ENCODE results near the gene CUEDC2.

The CUEDC2 gene

DNA sequence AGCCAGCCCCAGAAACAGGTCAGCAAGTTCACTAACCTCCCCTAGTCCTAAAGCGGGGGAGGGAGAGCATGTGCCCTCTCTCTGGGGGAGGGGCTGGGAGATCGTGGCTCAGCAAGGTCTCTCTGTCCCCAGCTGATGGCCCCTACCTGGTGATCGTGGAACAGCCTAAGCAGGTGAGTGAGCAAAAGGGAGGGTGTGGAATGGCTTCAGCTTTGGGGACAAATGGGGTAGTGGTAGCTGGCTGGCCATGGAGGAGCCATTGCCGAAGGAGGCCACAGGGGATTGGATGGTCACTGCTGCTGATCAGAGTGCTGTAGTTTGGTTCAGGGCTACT lies 36.1 kb downstream of the CUEDC2 start:
- DNase-seq, result peak; percentile 24

DNA sequence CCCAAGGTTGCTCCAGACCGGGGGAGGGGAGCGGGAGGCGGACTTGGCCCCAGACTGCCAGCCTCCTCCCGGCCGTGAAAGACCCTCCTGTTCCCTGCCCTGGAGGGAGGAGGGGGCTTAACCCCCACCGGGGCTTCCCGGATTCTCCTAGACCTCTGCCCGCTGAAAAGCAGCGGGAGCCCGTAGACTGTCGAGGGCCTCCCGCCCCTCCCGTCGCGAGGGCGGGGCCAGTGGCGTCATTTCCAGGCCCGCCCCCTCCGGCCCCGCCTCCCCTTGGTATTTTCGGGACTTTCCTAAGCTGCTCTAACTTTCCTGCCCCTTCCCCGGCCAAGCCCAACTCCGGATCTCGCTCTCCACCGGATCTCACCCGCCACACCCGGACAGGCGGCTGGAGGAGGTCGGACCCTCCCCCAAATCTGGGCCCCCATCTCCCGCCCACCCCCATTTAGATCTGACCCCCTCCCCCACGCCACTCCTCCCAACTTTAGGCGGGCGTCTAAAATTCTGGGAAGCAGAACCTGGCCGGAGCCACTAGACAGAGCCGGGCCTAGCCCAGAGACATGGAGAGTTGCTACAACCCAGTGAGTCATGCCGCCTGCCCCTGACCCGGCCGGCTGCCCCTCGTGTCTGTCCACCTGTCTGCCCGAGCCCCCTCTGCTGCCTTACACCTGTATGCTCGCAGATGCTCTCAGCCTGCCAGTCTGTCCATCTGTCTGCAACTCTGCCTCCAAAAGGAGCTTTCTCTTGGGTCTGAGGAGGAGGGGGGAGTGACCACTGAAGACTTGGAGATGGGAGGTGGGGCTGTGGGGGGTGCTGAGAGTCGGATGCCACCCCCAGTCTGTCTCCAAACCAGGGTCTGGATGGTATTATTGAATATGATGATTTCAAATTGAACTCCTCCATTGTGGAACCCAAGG lies 36.7 kb downstream of the CUEDC2 start, which contains the start of gene NFKB2:
Gene NFKB2 (plus strand): TSS at position 306 of the 917 bp plus-strand sequence. CDS start 255 bp downstream, at position 561.
- peak; percentile 96 for DNase-seq

DNA sequence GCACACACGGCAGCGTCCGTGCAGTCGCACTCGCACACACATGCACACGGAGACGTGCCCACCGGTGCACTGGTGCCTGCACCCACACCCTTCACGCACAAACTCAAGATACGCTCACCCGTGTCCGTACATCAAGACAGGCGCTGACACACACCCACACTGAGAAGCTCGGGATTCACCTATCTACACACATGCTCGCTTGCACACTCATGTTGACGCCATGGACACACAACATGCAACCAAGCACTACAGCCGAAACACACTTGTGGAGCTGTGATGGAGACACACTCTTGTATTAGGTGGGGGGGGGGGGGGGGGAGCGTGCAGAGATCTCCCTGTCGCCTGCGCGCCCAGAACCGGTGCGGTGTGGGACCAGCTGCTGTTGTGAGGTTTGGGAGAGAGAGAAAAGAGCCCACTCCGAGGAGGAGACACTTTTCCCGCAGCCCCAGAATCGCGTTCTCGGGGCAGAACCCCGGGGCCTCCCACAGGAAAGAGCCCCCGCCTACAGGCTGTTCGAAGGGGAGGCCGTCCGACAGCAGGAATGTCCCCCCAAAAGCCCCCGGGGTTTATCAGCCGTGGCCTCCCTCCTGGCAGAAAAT lies 37.5 kb downstream of the CUEDC2 start:
- DNase-seq, result no peak

DNA sequence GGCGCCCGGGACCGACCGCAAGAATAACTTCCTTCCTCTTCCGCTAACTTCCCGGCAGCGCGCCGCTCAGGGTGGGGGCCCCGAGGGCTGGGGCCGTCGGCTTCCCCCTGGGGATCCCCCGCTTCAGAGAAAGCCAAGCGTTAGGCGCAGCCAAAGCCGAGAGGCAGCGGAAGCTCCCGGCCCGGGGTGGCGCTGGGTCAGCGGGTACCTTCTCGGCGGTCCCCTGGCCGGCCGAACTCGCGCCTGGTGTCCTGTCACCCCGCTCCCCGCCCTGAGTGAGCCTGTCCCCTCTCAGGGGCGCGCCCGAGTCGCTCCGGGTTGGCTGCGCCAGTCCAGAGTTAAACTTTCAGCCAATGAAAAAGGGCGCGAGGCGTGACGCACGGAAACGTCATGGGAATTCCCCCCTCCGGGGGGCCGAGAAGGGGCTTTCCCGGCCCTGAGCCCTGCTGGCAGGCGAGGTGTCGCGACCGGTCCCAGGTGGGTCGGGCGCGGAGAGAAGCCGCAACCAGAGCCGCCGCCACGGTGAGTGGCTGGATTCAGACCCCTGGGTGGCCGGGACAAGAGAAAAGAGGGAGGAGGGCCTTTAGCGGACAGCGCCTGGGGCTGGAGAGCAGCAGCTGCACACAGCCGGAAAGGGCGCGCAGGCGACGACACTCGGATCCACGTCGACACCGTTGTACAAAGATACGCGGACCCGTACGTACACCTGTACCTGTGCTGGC lies 38.1 kb downstream of the CUEDC2 start:
- DNase-seq, result peak; percentile 94

DNA sequence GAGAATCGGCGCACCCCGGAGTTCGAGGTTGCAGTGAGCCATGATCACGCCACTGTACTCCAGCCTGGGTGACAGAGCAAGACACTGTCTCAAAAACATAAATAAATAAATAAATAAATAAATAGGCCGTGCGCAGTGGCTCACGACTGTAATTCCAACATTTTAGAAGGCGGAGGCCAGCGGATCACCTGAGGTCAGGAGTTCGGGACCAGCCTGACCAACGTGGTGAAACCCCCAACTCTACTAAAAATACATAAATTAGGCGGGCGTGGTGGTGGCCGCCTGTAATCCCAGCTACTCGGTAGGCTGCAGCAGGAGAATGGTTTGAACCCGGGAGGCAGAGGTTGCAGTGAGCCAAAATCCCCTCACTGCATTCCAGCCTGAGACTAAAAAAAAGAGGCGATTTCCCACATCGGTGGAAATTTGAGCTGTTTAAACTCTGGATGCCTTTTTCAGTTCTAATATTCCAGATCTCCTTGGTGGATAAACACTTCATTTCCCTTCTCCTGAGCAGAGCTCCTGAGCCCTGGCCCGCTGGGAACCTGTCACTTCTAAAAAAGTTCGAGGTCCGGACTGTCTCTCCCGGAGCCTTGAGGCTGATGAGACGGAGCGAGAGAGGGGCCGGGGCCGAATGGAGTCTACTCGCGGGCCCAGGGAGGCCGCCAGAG lies 38.8 kb downstream of the CUEDC2 start:
- DNase-seq, result no peak

DNA sequence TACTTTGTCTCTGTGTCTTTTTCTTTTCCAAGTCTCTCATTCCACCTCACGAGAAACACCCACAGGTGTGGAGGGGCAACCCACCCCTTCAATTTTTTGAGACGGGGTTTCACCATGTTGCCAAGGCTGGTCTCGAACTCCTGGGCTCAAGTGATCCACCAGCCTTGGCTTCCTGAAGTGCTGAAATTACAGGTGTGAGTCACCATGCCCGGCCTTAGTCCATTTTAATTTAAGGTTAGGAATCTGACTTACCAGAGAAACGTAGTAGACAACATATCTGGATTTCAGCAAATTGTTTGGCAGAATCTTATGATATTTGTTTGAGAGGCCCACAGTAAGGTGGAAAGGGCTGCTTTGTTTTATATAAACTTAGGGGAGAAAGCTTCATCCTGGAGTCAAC lies 40.1 kb downstream of the CUEDC2 start:
- no peak for DNase-seq

DNA sequence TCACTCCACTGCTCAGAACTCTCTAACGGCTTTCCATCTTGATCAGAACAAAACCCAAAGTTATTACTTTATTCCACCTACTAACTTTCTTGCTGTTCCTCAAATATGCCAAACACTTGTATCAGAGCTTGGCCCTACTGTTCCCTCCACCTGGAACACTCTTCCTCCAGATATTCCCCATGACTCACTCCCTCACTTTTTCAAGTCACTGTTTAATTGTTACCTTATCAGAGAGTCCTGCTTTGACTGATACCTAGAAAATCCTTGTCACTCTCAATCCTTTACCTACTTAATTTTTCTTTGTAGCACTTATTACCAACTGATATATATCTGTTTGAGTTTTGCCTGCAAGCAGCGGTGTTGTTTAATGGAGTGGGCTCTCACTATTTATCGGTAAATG lies 42.5 kb downstream of the CUEDC2 start:
- no peak for DNase-seq

DNA sequence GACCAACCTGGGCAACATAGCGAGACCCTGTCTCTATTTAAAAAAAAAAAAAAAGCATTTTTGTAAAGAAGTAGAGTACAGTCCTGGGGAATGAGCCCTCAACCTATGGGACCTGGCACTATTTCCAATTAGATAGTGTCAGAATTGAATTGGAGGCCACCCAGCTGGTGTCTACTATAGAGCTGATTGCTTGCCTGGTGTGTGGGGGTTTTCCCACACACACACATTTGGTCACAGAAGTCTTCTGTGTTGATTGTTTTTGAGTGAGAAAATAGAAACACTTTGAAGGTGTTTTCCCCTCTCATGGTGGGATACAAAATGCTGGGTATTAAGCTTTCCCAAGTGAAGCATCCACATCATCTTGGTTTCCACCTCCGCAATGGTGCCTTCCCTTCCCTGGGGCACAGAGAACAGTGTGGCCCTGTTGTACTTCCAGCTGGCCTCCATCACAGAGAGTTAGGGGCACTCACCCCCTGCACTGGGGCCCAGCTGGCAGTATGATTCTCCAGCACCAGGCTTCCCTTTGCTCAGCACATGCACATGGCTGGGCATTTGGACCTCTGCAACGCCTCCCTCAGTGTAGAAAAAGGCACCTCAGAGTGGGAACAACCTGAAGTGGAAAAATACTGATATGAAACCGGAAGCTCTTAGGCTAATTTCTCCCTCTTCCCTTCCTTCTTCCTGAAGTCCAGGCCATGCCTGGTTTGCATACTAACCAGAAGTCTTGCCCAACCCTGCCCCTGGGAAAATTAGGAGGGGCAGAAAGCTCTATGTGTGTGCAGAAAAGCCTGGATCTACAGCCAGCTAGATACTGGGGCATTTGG lies 47.6 kb downstream of the CUEDC2 start:
- no peak for DNase-seq

DNA sequence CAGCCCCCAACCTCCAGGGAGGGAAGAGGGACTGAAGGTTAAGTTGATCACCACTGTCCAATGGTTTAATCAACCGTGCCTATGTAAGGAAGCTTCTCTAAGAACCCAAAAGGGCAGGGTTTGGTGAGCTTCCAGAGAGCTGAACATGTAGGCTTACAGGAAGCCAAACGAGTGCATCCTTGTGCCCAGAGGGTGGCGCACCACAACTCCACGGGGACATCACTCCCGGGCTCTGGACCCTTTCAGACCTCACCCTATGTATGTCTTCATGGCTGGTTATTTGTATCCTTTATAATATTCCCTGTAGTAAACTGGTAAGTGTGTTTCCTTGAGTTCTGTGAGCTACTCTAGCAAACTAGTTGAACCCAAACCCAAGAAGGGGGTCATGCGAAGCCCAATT lies 48.3 kb downstream of the CUEDC2 start:
- DNase-seq, result no peak

DNA sequence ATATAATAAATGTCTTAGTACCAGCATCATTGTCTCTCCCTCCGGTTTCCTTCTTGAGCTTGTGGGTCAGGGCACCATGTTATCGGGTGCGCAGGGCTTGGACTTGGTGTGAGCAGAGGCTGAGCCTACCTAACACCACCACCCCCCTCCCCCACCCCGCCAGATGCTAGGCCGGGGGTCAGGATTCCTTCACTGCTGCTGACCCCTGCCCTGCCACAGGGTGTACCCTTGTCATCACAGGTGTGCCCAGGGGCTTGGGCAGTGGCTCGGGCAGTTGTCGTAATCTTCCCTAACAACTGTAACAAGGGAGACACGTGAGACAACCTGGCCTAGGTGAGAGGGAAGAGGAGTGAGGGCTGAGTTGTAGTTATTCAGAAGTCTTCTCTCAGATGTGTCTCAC lies 49.5 kb downstream of the CUEDC2 start:
- no peak for DNase-seq

DNA sequence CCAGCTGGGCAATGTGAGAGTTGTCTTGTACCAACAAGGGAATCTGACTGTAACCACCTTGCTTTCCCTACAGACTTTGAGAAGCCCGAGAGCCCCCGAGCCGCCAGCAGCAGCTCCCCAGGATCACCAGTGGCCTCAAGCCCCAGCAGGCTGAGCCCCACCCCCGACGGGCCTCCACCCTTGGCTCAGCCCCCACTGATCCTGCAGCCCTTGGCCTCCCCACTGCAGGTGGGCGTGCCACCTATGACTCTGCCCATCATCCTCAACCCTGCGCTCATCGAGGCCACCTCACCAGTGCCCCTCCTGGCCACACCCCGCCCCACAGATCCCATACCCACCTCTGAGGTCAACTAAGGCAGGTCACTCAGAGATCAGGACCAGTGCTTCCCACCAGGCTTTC lies 50.4 kb downstream of the CUEDC2 start:
- no peak for DNase-seq

DNA sequence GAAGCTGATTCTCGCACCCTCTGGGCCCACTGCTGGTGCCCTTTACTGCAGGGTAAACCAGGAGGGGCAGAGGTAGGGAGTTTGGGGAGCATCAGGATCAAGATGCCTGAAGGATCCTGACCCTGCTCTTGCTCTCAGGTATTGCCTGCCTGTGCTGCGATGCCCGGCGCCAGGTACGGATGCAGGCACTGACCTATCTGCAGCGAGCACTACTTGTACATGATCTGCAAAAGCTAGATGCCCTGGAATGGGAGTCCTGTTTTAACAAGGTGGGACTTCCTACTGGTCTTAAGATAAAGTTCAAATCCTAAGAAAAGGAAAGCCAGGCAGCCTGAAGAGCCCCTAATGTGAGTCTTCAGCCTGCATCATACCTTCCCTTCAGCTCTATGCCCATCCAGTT lies 53.0 kb downstream of the CUEDC2 start:
- DNase-seq, result no peak

DNA sequence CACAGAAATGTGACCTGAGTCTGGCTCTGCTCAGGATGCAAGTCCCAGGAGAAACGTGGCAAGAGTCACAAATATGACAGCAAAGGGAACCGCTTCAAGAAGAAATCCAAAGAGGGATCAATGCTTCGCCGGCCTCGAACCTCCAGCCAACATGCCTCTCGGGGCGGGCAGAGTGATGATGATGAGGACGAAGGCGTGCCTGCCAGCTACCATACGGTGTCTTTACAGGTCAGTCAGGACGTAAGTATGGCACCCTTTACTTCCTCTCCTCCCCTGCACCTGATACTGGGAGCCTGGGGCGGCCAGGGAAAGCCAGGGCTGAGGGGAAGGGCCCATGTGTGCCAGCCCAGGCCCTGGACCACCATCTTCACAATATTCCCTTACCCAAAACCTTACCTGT lies 55.5 kb downstream of the CUEDC2 start:
- DNase-seq, result no peak

DNA sequence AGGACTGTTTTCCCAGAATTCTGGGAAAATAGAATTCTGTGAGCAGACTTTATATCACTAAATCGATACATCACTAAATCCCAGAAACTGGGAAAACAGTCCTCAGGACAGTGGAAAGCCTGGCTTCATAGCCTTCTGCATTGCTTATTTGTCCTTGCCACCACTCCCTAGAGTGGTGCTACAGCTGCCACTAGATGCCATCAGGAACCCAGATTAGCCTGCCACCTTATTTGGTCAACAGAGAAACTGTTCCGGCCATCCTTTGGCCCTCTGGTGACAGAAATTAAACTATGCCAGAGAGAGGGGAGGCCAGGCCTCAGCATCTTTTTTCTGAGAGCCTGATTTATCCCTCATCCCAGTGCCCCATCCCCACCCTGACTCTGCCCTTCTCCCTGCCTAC lies 56.5 kb downstream of the CUEDC2 start:
- DNase-seq, result no peak

DNA sequence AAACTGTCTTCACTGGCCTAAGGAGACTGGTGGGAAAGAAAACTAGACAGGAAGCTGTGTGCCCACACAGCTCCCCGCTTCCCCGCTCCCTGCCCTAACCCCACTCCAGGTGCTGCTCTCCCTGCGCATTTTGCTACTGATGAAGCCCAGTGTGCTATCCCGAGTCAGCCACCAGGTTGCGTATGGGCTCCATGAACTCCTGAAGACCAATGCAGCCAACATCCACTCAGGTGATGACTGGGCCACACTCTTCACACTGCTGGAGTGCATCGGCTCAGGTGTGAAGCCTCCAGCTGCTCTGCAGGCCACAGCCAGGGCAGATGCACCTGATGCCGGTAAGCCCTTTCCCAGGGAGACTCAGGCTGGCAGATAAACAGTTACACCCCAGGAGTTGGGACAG lies 57.1 kb downstream of the CUEDC2 start:
- DNase-seq, result no peak

All from right hindlimb (tissue), 1 donor.